Tibial artery (tissue), 4 donors: ENCODE measurements around the gene GSK3A.
A peak's percentile ranks its signal among the peaks of the same experiment; 100 is the strongest.

ENCODE experiments used
- DNase-seq, 2 donors: peaks; one replicate each; pipeline ENCODE4 v3.0.0-alpha.2; 2019
- H3K27ac ChIP-seq, 2 donors: fragments of 200-600 bp; sonication (generic) in 1 of 2; 1 replicate in 1 of 2; 2 replicates in 1 of 2; pipeline ENCODE4 v1.5.1; 2018 to 2019; ENCODE audit warnings: mild to moderate bottlenecking in 1 of 2
- H3K27me3 ChIP-seq, 2 donors: fragments of 200-600 bp; sonication (generic) in 1 of 2; one replicate each; pipeline versions ENCODE4 v1.5.1 to v1.6.0; 2016 to 2019
- H3K36me3 ChIP-seq, 3 donors: fragments of 200-600 bp; sonication (generic) in 2 of 3; one replicate each; pipeline ENCODE4 v1.5.1; 2016 to 2019; ENCODE audit warnings: mild to moderate bottlenecking in 2 of 3
- H3K4me1 ChIP-seq, 4 donors: fragments of 200-600 bp; sonication (generic) in 2 of 4; 1 replicate in 3 of 4; 2 replicates in 1 of 4; pipeline ENCODE4 v1.5.1; 2016 to 2019
- H3K4me3 ChIP-seq, 2 donors: fragments of 200-600 bp; sonication (generic) in 1 of 2; 1 replicate in 1 of 2; 2 replicates in 1 of 2; pipeline ENCODE4 v1.5.1; 2018 to 2019; ENCODE audit warnings: mild to moderate bottlenecking in 2 of 2
- H3K9me3 ChIP-seq, 3 donors: fragments of 200-600 bp; sonication (generic) in 1 of 3; one replicate each; pipeline ENCODE4 v1.5.1; 2016 to 2019
- CTCF ChIP-seq, 2 experiments: fragments of 200-600 bp in 1 of 2; fragments of 450-650 bp in 1 of 2; IDR thresholded peaks; one replicate each; pipeline ENCODE4 v1.5.1; 2017 to 2019; ENCODE audit warnings: antibody characterized with exemption in 2 of 2, mild to moderate bottlenecking in 1 of 2, moderate library complexity in 1 of 2
- intact Hi-C: fragments of 100-400 bp; cut with DNase I; formaldehyde crosslinking; loops from one replicate; pipeline ENCODE4 v1.15.0; 2023; ENCODE audit warnings: low total_unique reads

GSK3A gene

GRCh38 chr19:42201489-42202289, 40.7 kb downstream of the GSK3A start:
- intact Hi-C loops, result no loop called here
- peak in 1 of 2 donors; percentile 73 for DNase-seq
- H3K27ac ChIP-seq, result no peak overlapping the region

GRCh38 chr19:42200116-42200715, 42.2 kb downstream of the GSK3A start:
- Histone ChIP-seq H3K27me3 (no peaks in the 10 kb centered on the region), H3K9me3 (no peaks in the 10 kb centered on the region), H3K27ac (no peak overlapping the region), H3K36me3 (peaks cover 37 to 92% (median 77%) of the 10 kb centered on the region in 3 donors), H3K4me1 (peaks cover 0 to 7% (median 0%) of the 10 kb centered on the region in 4 donors), H3K4me3 (no peak overlapping the region)
- no peak for DNase-seq
- intact Hi-C loops, result no loop called here
- TF ChIP-seq CTCF (IDR thresholded peaks at IDR 0.05), result no peak

More at GRCh38 chr19:42201489-42202289, 40.7 kb downstream of the GSK3A start:
- no peak overlapping the region for H3K4me3 ChIP-seq
- H3K9me3 ChIP-seq, result no peaks in the 10 kb centered on the region
- H3K4me1 ChIP-seq, result peaks cover 0 to 7% (median 0%) of the 10 kb centered on the region in 4 donors
- peaks cover 38 to 100% (median 91%) of the 10 kb centered on the region in 3 donors for H3K36me3 ChIP-seq
- no peak for TF ChIP-seq CTCF (IDR thresholded peaks at IDR 0.05)
- H3K27me3 ChIP-seq, result no peaks in the 10 kb centered on the region

- Histone ChIP-seq H3K36me3 (peaks cover 37 to 86% (median 70%) of the 10 kb centered on the region in 3 donors), H3K4me1 (peaks cover 0 to 7% (median 0%) of the 10 kb centered on the region in 4 donors), H3K27ac (no peak overlapping the region), H3K4me3 (no peak overlapping the region), H3K9me3 (no peaks in the 10 kb centered on the region), H3K27me3 (no peaks in the 10 kb centered on the region)
- peak in 1 of 2 donors; percentile 55 for DNase-seq
- intact Hi-C loops, result no loop called here
- no peak for TF ChIP-seq CTCF (IDR thresholded peaks at IDR 0.05)
Measured at GRCh38 chr19:42199440-42200115, 42.8 kb downstream of the GSK3A start.

GRCh38 chr19:42198676-42199439, 43.5 kb downstream of the GSK3A start:
- Histone ChIP-seq H3K27me3 (no peaks in the 10 kb centered on the region), H3K4me1 (peaks cover 0 to 7% (median 0%) of the 10 kb centered on the region in 4 donors), H3K4me3 (no peak overlapping the region), H3K36me3 (peaks cover 31 to 79% (median 63%) of the 10 kb centered on the region in 3 donors), H3K27ac (no peak overlapping the region), H3K9me3 (no peaks in the 10 kb centered on the region)
- intact Hi-C loops, result no loop called here
- TF ChIP-seq CTCF (IDR thresholded peaks at IDR 0.05), result no peak
- DNase-seq, result no peak

GRCh38 chr19:42197375-42197817, 45.0 kb downstream of the GSK3A start:
- no peak for DNase-seq
- no peak for TF ChIP-seq CTCF (IDR thresholded peaks at IDR 0.05)

More at GRCh38 chr19:42197375-42197817, 45.0 kb downstream of the GSK3A start:
- Histone ChIP-seq H3K27me3 (no peaks in the 10 kb centered on the region), H3K9me3 (no peaks in the 10 kb centered on the region), H3K4me3 (no peak overlapping the region), H3K36me3 (peaks cover 19 to 64% (median 52%) of the 10 kb centered on the region in 3 donors), H3K27ac (no peak overlapping the region), H3K4me1 (peaks cover 0 to 7% (median 0%) of the 10 kb centered on the region in 4 donors)
- intact Hi-C loops, result no loop called here
